ENCODE measurements around the gene USB1.

USB1 gene

GRCh38 chr16:58048494-58049231 lies 47.5 kb downstream of the USB1 start:
- no peak for DNase-seq (ENCODE audit: low read depth in 2 of 2)

- DNase-seq (ENCODE audit: low read depth in 2 of 2) = no peak
Observed at GRCh38 chr16:58049232-58050185, 48.3 kb downstream of the USB1 start.

GRCh38 chr16:58051296-58051695 lies 50.1 kb downstream of the USB1 start:
- DNase-seq (ENCODE audit: low read depth in 2 of 2) = no peak

GRCh38 chr16:58051821-58052603 lies 50.8 kb downstream of the USB1 start:
- no peak for DNase-seq (ENCODE audit: low read depth in 2 of 2)

- no peak for DNase-seq (ENCODE audit: low read depth in 2 of 2)
Observed at GRCh38 chr16:58053682-58054005, 52.4 kb downstream of the USB1 start.

- DNase-seq (ENCODE audit: low read depth in 2 of 2) = no peak
Observed at GRCh38 chr16:58054289-58054688, 53.1 kb downstream of the USB1 start.

GRCh38 chr16:58056580-58056979 lies 55.4 kb downstream of the USB1 start:
- no peak for DNase-seq (ENCODE audit: low read depth in 2 of 2)

GRCh38 chr16:58057121-58057520 lies 55.9 kb downstream of the USB1 start:
- no peak for DNase-seq (ENCODE audit: low read depth in 2 of 2)

- DNase-seq (ENCODE audit: low read depth in 2 of 2) = no peak
Observed at GRCh38 chr16:58057784-58058183, 56.6 kb downstream of the USB1 start.

- no peak for DNase-seq (ENCODE audit: low read depth in 2 of 2)
Observed at GRCh38 chr16:58062821-58063220, 61.6 kb downstream of the USB1 start.

- no peak for DNase-seq (ENCODE audit: low read depth in 2 of 2)
Observed at GRCh38 chr16:58063377-58064076, 62.3 kb downstream of the USB1 start.

- no peak for DNase-seq (ENCODE audit: low read depth in 2 of 2)
Observed at GRCh38 chr16:58070585-58070984, 69.4 kb downstream of the USB1 start.
